ENCODE data around the gene TADA1. TPM values are rescaled to one million over a fixed set of nuclear protein-coding genes. Genes with fewer than 3 reads are reported as not detected.

TADA1 gene
- total RNA-seq, 4 donors from 2014 or later: 7.1 to 17.1 (median 10.7) TPM

DNA sequence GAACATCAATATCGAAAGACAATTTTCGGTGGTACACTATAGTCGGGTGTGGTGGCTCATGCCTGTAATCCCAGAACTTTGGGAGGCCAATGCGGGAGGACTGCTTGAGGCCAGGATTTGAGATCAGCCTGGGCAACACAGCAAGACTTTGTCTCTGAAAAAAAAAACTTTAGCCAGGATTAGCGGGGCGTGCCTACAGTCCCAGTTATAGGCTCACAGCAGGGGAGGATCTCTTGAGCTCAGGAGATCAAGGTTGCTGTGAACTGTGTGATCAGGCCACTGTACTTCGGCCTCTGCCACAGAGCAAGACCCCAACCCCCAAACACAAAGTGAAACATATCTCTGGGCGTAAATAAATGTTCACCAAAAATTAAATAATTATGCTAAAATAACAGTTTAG lies 1.6 kb downstream of the TADA1 start:
- H3K4me1 ChIP-seq: peaks cover 11 to 63% (median 21%) of the 10 kb centered on the region in 3 donors
- H3K36me3 ChIP-seq: no peaks in the 10 kb centered on the region
- intact Hi-C loops (cut with DNase I): no loop called here
- TF ChIP-seq, protein P1, sequence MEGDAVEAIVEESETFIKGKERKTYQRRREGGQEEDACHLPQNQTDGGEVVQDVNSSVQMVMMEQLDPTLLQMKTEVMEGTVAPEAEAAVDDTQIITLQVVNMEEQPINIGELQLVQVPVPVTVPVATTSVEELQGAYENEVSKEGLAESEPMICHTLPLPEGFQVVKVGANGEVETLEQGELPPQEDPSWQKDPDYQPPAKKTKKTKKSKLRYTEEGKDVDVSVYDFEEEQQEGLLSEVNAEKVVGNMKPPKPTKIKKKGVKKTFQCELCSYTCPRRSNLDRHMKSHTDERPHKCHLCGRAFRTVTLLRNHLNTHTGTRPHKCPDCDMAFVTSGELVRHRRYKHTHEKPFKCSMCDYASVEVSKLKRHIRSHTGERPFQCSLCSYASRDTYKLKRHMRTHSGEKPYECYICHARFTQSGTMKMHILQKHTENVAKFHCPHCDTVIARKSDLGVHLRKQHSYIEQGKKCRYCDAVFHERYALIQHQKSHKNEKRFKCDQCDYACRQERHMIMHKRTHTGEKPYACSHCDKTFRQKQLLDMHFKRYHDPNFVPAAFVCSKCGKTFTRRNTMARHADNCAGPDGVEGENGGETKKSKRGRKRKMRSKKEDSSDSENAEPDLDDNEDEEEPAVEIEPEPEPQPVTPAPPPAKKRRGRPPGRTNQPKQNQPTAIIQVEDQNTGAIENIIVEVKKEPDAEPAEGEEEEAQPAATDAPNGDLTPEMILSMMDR (IDR thresholded peaks at IDR 0.05): no peak
- no peak for TF ChIP-seq POLR2A (IDR thresholded peaks at IDR 0.05)
- H3K9me3 ChIP-seq: no peaks in the 10 kb centered on the region
- H3K4me3 ChIP-seq: no peak overlapping the region
- H3K27ac ChIP-seq: no peak overlapping the region
- DNase-seq: no peak
- WGBS, 2 donors: 85% methylated on average over 8 of the region's 8 CpGs
- H3K27me3 ChIP-seq: no peaks in the 10 kb centered on the region

DNA sequence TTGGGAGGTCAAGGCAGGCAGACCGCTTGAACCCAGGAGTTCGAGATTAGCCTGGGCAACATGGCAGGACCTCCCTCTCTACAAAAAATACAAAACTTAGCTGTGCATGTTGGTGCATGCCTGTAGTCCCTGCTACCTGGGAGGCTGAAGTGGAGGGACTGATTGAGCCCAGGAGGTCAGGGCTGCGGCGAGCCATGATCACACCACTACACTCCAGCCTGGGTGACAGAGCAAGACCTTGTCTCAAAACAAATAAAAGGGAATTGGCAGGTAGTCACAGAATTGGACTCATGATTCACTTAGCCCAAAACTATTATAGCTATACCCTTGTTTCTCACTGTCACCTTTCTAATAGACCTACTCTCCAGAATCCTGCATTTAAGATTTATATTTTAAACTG lies 5.5 kb downstream of the TADA1 start:
- TF ChIP-seq, protein P1 (IDR thresholded peaks at IDR 0.05): no peak
- TF ChIP-seq POLR2A (IDR thresholded peaks at IDR 0.05): no peak
- Histone ChIP-seq H3K4me3 (no peak overlapping the region), H3K27me3 (no peaks in the 10 kb centered on the region), H3K4me1 (peaks cover 11 to 56% (median 21%) of the 10 kb centered on the region in 3 donors), H3K9me3 (no peaks in the 10 kb centered on the region), H3K27ac (no peak overlapping the region), H3K36me3 (peaks cover 0 to 37% (median 0%) of the 10 kb centered on the region in 3 donors)
- whole genome bisulfite sequencing, 2 donors: 64 to 80% methylated on average over 2 to 4 of the region's 4 CpGs
- intact Hi-C loops (cut with DNase I): no loop called here
- no peak for DNase-seq

DNA sequence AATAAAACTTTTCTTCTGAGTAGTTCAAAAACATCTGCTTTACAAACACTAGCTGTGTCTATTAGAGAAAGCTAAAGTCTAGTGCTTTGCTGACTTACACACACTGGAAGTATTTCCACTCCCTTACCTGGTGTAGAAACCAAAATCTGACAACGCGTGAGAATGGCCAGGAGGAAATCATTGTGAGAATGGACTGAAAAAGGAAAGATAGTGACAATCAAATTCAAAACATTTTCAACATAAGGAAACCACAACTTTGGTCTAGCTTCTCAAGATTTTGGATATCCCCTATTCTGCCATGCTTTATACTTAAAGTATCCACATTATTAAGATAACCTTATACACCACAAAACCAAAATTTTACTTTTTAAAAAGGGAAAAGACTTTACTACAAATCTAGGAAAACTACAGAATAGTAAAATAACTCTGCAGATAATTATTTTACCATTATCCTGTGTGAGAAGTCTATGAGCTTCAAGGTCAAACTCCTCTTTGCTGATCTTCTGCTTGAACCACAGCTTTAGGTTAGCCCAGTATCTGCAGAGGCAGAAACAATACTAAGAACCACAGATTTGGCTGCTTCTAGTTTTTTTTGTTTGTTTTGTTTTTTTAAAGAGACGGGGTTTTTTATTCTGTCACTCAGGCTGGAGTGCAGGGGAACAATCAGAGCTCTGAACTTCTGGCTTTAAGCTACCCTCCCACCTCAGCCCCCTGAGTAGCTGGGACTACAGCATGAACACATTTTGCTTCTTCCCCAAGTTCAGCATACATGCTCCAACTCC lies 6.6 kb downstream of the TADA1 start:
- H3K4me1 ChIP-seq: peaks cover 3 to 45% (median 12%) of the 10 kb centered on the region in 3 donors
- peaks cover 0 to 48% (median 0%) of the 10 kb centered on the region in 3 donors for H3K36me3 ChIP-seq
- no peaks in the 10 kb centered on the region for H3K27me3 ChIP-seq
- no peak for DNase-seq
- H3K4me3 ChIP-seq: no peak overlapping the region
- no peak overlapping the region for H3K27ac ChIP-seq
- 62 to 70% methylated on average over 3 of the region's 3 CpGs for WGBS, 2 donors
- no peaks in the 10 kb centered on the region for H3K9me3 ChIP-seq
- intact Hi-C loops (cut with DNase I): no loop called here
- no peak for TF ChIP-seq POLR2A (IDR thresholded peaks at IDR 0.05)
- TF ChIP-seq, protein P1 (IDR thresholded peaks at IDR 0.05): no peak

DNA sequence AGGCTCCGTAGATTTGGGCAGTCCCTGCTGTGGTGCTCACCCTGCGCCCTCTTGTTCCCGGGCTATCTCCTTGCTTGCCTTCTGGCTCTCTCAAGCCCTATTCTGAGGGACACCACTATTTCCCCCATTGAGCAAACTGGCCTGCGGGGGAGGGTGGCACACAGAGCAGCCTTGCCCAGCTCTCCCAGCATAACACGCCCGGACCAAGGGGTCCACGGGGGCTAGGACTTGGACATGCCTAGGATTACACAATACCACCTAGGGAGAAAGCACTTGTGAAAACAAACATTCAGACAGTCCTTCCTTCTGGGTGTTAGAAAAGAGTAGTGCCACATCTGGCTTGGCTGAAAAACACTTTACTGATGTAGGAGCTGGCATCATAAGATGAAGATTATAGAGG lies 7.4 kb downstream of the TADA1 start:
- TF ChIP-seq POLR2A (IDR thresholded peaks at IDR 0.05): no peak
- TF ChIP-seq, protein P1 (IDR thresholded peaks at IDR 0.05): no peak
- intact Hi-C loops (cut with DNase I): no loop called here
- 93 to 100% methylated on average over 3 of the region's 7 CpGs for WGBS, 2 donors
- Histone ChIP-seq H3K27me3 (no peaks in the 10 kb centered on the region), H3K27ac (no peak overlapping the region), H3K36me3 (peaks cover 0 to 55% (median 0%) of the 10 kb centered on the region in 3 donors), H3K9me3 (no peaks in the 10 kb centered on the region), H3K4me3 (no peak overlapping the region), H3K4me1 (peaks cover 3 to 36% (median 9%) of the 10 kb centered on the region in 3 donors)
- DNase-seq: no peak

GRCh38 chr1:166865926-166866325 lies 10.1 kb downstream of the TADA1 start:
- H3K4me1 ChIP-seq: peaks cover 0 to 9% (median 2%) of the 10 kb centered on the region in 3 donors
- no peaks in the 10 kb centered on the region for H3K27me3 ChIP-seq
- H3K36me3 ChIP-seq: peaks cover 0 to 82% (median 5%) of the 10 kb centered on the region in 3 donors
- H3K4me3 ChIP-seq: no peak overlapping the region
- no peak overlapping the region for H3K27ac ChIP-seq
- intact Hi-C loops (cut with DNase I): no loop called here
- TF ChIP-seq, protein P1 (IDR thresholded peaks at IDR 0.05): no peak
- TF ChIP-seq POLR2A (IDR thresholded peaks at IDR 0.05): no peak
- 82 to 85% methylated on average over 5 of the region's 5 CpGs for WGBS, 2 donors
- no peak for DNase-seq
- no peaks in the 10 kb centered on the region for H3K9me3 ChIP-seq

All from esophagus squamous epithelium (tissue), 5 donors.